ENCODE measurements around the gene FAHD1.

DNA sequence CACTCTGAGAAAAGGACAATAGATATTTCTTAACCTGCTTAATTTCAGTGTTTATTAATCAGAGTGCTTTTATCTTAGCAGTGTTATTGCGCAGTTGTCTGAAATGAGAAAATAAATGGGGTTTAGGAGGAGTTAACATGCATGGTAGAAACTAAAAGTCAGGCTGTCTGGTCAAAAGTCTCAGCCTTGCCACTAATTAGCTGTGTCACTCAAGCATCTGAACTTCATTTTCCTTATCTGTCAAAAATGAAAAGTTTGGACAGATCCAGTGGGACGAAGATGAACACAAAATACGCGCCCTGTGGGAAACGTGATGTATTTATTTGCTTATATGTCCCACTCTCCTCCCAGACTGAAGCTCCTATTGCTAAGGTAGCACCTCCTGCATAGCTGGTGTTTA lies 51.2 kb downstream of the FAHD1 start:
- TF ChIP-seq, protein P1, sequence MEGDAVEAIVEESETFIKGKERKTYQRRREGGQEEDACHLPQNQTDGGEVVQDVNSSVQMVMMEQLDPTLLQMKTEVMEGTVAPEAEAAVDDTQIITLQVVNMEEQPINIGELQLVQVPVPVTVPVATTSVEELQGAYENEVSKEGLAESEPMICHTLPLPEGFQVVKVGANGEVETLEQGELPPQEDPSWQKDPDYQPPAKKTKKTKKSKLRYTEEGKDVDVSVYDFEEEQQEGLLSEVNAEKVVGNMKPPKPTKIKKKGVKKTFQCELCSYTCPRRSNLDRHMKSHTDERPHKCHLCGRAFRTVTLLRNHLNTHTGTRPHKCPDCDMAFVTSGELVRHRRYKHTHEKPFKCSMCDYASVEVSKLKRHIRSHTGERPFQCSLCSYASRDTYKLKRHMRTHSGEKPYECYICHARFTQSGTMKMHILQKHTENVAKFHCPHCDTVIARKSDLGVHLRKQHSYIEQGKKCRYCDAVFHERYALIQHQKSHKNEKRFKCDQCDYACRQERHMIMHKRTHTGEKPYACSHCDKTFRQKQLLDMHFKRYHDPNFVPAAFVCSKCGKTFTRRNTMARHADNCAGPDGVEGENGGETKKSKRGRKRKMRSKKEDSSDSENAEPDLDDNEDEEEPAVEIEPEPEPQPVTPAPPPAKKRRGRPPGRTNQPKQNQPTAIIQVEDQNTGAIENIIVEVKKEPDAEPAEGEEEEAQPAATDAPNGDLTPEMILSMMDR (IDR thresholded peaks at IDR 0.05), result no peak
- no peak for TF ChIP-seq POLR2A (IDR thresholded peaks at IDR 0.05)
